Occipital lobe (tissue), 2 donors: ENCODE results near the gene NAA60. TPM values are rescaled to one million over a fixed set of nuclear protein-coding genes. Genes with fewer than 3 reads are reported as not detected.

Experiments used
- small RNA-seq: library from RNA; depleted of rRNA; stranded (forward); fragments of <200 nt; gene quantifications from one replicate; pipeline ENCODE3, GENCODE V24; 2014
- total RNA-seq: library from RNA; depleted of rRNA; stranded (reverse); fragments of >200 nt; gene quantifications from one replicate; pipeline ENCODE4 v1.2.3, GENCODE V29; 2014

NAA60 gene
- total RNA-seq, 1 donor from 2014 or later, result 12.2 TPM

Small RNAs within 50 kb of the gene (small RNA-seq; reads per million reads assigned to genes)
- gene MIR6126, result not detected

Other genes starting within 250 kb of the NAA60 start
- 17.9 TPM for gene ZNF200, start 208.5 kb upstream of the NAA60 start, total RNA-seq
- gene MEFV, start 187.0 kb upstream of the NAA60 start, total RNA-seq, result 0.47 TPM
- gene ZNF263, start 160.2 kb upstream of the NAA60 start, total RNA-seq, result 55.4 TPM
- 26.4 TPM for gene TIGD7, start 138.2 kb upstream of the NAA60 start, total RNA-seq
- 35.4 TPM for gene ZNF75A, start 138.2 kb upstream of the NAA60 start, total RNA-seq
- gene OR2C1, start 87.8 kb upstream of the NAA60 start, total RNA-seq, result 0.62 TPM
- 10.5 TPM for gene ZSCAN32, start 42.7 kb upstream of the NAA60 start, total RNA-seq
- gene ZNF174, start 42.5 kb upstream of the NAA60 start, total RNA-seq, result 8.0 TPM
- 4.4 TPM for gene ZNF597, start 176 bp upstream of the NAA60 start, total RNA-seq
- gene C16orf90, start 51.8 kb downstream of the NAA60 start, total RNA-seq, result not detected
- 38.4 TPM for gene CLUAP1, start 57.3 kb downstream of the NAA60 start, total RNA-seq
- 0.62 TPM for gene NLRC3, start 133.7 kb downstream of the NAA60 start, total RNA-seq
- gene SLX4, start 167.9 kb downstream of the NAA60 start, total RNA-seq, result 6.2 TPM
- gene DNASE1, start 211.0 kb downstream of the NAA60 start, total RNA-seq, result 35.9 TPM